HepG2 (cell line): ENCODE measurements around the gene FGF21. TPM values are rescaled to one million over a fixed set of nuclear protein-coding genes. Genes with fewer than 3 reads are reported as not detected.

ENCODE experiments used
- AHDC1 ChIP-seq: sonication (generic); formaldehyde crosslinking; IDR thresholded peaks from 2 replicates; pipeline ENCODE4 v1.5.1; 2020; ENCODE audit warnings: mild to moderate bottlenecking, missing genetic modification reagents, borderline replicate concordance
- ARID2 ChIP-seq: sonication (generic); formaldehyde crosslinking; IDR thresholded peaks from 2 replicates; pipeline ENCODE4 v1.8.1; 2022; ENCODE audit warnings: mild to moderate bottlenecking, missing genetic modification reagents, borderline replicate concordance
- ARNTL ChIP-seq: sonication (generic); formaldehyde crosslinking; IDR thresholded peaks from 2 replicates; pipeline ENCODE4 v1.4.0; 2020; ENCODE audit warnings: mild to moderate bottlenecking, missing genetic modification reagents
- ATF1 ChIP-seq: IDR thresholded peaks from 2 replicates; pipeline ENCODE4 v1.6.1; 2016; ENCODE audit warnings: mild to moderate bottlenecking, control low read depth
- GATAD1 ChIP-seq: IDR thresholded peaks from 2 replicates; pipeline ENCODE4 v1.6.1; 2016; ENCODE audit warnings: missing genetic modification reagents, missing compliant biosample characterization
- KDM5A ChIP-seq: fragments of 200-600 bp; sonication (generic); IDR thresholded peaks from 2 replicates; pipeline ENCODE4 v1.7.0; 2018; ENCODE audit warnings: antibody characterized with exemption, mild to moderate bottlenecking, low read length, borderline replicate concordance
- MAZ ChIP-seq, 2 experiments: sonication (generic) in 1 of 2; formaldehyde crosslinking in 1 of 2; IDR thresholded peaks; 2 replicates each; pipeline versions ENCODE4 v1.5.0 to v1.6.1; 2012 to 2020; ENCODE audit warnings: low read depth in 2 of 2, mild to moderate bottlenecking in 2 of 2, borderline replicate concordance in 1 of 2, improper control_type of control experiment in 1 of 2, low read length in 1 of 2, missing genetic modification reagents in 1 of 2, moderate library complexity in 1 of 2
- MED1 ChIP-seq: sonication (generic); formaldehyde crosslinking; IDR thresholded peaks from 2 replicates; pipeline ENCODE4 v1.4.0; 2020; ENCODE audit warnings: missing genetic modification reagents
- NFE2L1 ChIP-seq: sonication (generic); formaldehyde crosslinking; IDR thresholded peaks from 2 replicates; pipeline ENCODE4 v1.4.0; 2020; ENCODE audit warnings: missing genetic modification reagents, mild to moderate bottlenecking, borderline replicate concordance
- NR0B2 ChIP-seq: sonication (generic); formaldehyde crosslinking; IDR thresholded peaks from 2 replicates; pipeline ENCODE4 v1.4.0; 2020; ENCODE audit warnings: mild to moderate bottlenecking, missing genetic modification reagents
- PAF1 ChIP-seq: IDR thresholded peaks from 2 replicates; pipeline ENCODE4 v1.6.1; 2016; ENCODE audit warnings: missing genetic modification reagents, missing compliant biosample characterization
- THRA ChIP-seq: sonication (generic); formaldehyde crosslinking; IDR thresholded peaks from 2 replicates; pipeline ENCODE4 v1.4.0; 2020; ENCODE audit warnings: missing genetic modification reagents, borderline replicate concordance
- ZNF121 ChIP-seq: sonication (generic); formaldehyde crosslinking; IDR thresholded peaks from 2 replicates; pipeline ENCODE4 v1.5.0; 2020; ENCODE audit warnings: mild to moderate bottlenecking, missing genetic modification reagents
- ZNF276 ChIP-seq: sonication (generic); formaldehyde crosslinking; IDR thresholded peaks from 2 replicates; pipeline ENCODE4 v1.4.0; 2020; ENCODE audit warnings: mild to moderate bottlenecking, low read depth, missing genetic modification reagents
- ZNF687 ChIP-seq: sonication (generic); formaldehyde crosslinking; IDR thresholded peaks from 2 replicates; pipeline ENCODE4 v1.5.1; 2020; ENCODE audit warnings: mild to moderate bottlenecking, missing genetic modification reagents, moderate library complexity
- polyA plus RNA-seq, 8 experiments: library from polyadenylated mRNA; depleted of rRNA in 3 of 8; stranded (reverse) in 7 of 8; unstranded in 1 of 8; fragments of >200 nt; fragmentation: Illumina TruSeq in 4 of 8; extraction: Trizol in 4 of 8; gene quantifications; 2 replicates each; pipeline versions ENCODE4 v1.2.1 to v1.2.3, GENCODE V29; 2011 to 2016; ENCODE audit warnings: low read depth in 4 of 8, missing spikeins in 1 of 8, mixed read lengths in 1 of 8; ENCODE audit not compliant: insufficient read depth in 1 of 8
- total RNA-seq, 5 experiments: library from RNA; depleted of rRNA; stranded (reverse); fragments of >200 nt; fragmentation: Illumina TruSeq; extraction: Trizol; gene quantifications; 2 replicates each; pipeline ENCODE4 v1.2.3, GENCODE V29; 2016; ENCODE audit warnings: low read depth in 1 of 5

The FGF21 gene
- total and polyA plus RNA-seq, 2 of the 13 experiments (the other 11 are each of a cell fraction or from before 2014, with no cell fraction given) = 0.17 TPM; not detected in 1

- no peak for TF ChIP-seq ZNF121
- no peak for TF ChIP-seq ZNF276 (CRISPR knock-in tag)
- TF ChIP-seq ARNTL (CRISPR knock-in tag) = no peak
- 0 out of 2 replicates have a peak, but pooled peaks have one; percentile 45 for TF ChIP-seq MED1 (CRISPR knock-in tag)
- TF ChIP-seq AHDC1 (CRISPR knock-in tag) = no peak
- TF ChIP-seq THRA = peak; percentile 35; the same call in 1 of the 2 replicates
- no peak for TF ChIP-seq NR0B2 (CRISPR knock-in tag)
- no peak for TF ChIP-seq KDM5A
- no peak for TF ChIP-seq MAZ (IDR thresholded peaks at IDR 0.05; ENCODE audit: borderline replicate concordance, low read depth, low read length)
- peak; percentile 50 for TF ChIP-seq MAZ (CRISPR knock-in tag; IDR thresholded peaks at IDR 0.05; ENCODE audit: low read depth)
- TF ChIP-seq NFE2L1 = no peak
- TF ChIP-seq GATAD1 (CRISPR knock-in tag) = no peak
- peak; percentile 12; the same call in 1 of the 2 replicates for TF ChIP-seq ZNF687
- no peak for TF ChIP-seq PAF1 (CRISPR knock-in tag)
- TF ChIP-seq ARID2 (CRISPR knock-in tag) = no peak
- no peak for TF ChIP-seq ATF1 (CRISPR knock-in tag)
Observed at GRCh38 chr19:48755084-48755641, at the start of gene FGF21 (continued).
